Ramos (cell line): ENCODE measurements around the gene DYNLT2.
"Not testable (repeated sequence)": the region's sequence is repeated elsewhere in the genome, so short reads cannot be mapped to it uniquely, and the experiment has no call there.

Experiments used
- in situ Hi-C: fragments of 300-500 bp; cut with MboI; formaldehyde crosslinking; loops from one replicate; pipeline ENCODE4 v1.14.3; 2022; ENCODE audit warnings: low sequenced_read_pairs; ENCODE audit not compliant: unreplicated experiment

DYNLT2 gene

GRCh38 chr6:169784821-169785340 lies 33.5 kb upstream of the DYNLT2 start:
- in situ Hi-C loops, result no loop called here

GRCh38 chr6:169783971-169784820 lies 32.8 kb upstream of the DYNLT2 start:
- in situ Hi-C loops, result no loop called here

GRCh38 chr6:169783401-169783800 lies 32.0 kb upstream of the DYNLT2 start:
- in situ Hi-C loops, result no loop called here

- in situ Hi-C loops, result no loop called here
These were observed 31.6 kb upstream of the DYNLT2 start for GRCh38 chr6:169782966-169783365.

- in situ Hi-C loops, result no loop called here
These were observed 29.3 kb upstream of the DYNLT2 start for GRCh38 chr6:169780571-169781091.

- in situ Hi-C loops, result no loop called here
These were observed 28.5 kb upstream of the DYNLT2 start for GRCh38 chr6:169779896-169780295.

GRCh38 chr6:169779092-169779815 lies 27.9 kb upstream of the DYNLT2 start:
- in situ Hi-C loops, result no loop called here

- in situ Hi-C loops, result no loop called here
These were observed 27.3 kb upstream of the DYNLT2 start for GRCh38 chr6:169778646-169779045.

- in situ Hi-C loops, result no loop called here
These were observed 26.5 kb upstream of the DYNLT2 start for GRCh38 chr6:169777896-169778295.

- in situ Hi-C loops, result no loop called here
These were observed 25.0 kb upstream of the DYNLT2 start for GRCh38 chr6:169776379-169776778.

- in situ Hi-C loops, result no loop called here
These were observed 23.9 kb upstream of the DYNLT2 start for GRCh38 chr6:169775321-169775720.

- in situ Hi-C loops, result no loop called here
These were observed 23.0 kb upstream of the DYNLT2 start for GRCh38 chr6:169774347-169774746.

- in situ Hi-C loops, result no loop called here
These were observed 15.8 kb upstream of the DYNLT2 start for GRCh38 chr6:169766921-169767736.

GRCh38 chr6:169766232-169766631 lies 14.9 kb upstream of the DYNLT2 start:
- in situ Hi-C loops, result no loop called here

GRCh38 chr6:169765789-169766188 lies 14.4 kb upstream of the DYNLT2 start:
- in situ Hi-C loops, result not testable (repeated sequence)

GRCh38 chr6:169763881-169764280 lies 12.5 kb upstream of the DYNLT2 start:
- in situ Hi-C loops, result no loop called here

GRCh38 chr6:169763308-169763707 lies 11.9 kb upstream of the DYNLT2 start:
- in situ Hi-C loops, result no loop called here

GRCh38 chr6:169755162-169755561 lies 3.8 kb upstream of the DYNLT2 start:
- in situ Hi-C loops, result no loop called here

- in situ Hi-C loops, result no loop called here
These were observed 777 bp upstream of the DYNLT2 start for GRCh38 chr6:169752074-169752623.

- in situ Hi-C loops, result no loop called here
These were observed 4.8 kb downstream of the DYNLT2 start for GRCh38 chr6:169746556-169746955.
